SK-N-SH (cell line): Measurements from ENCODE around the gene AP3B2. TPM values are rescaled to one million over a fixed set of nuclear protein-coding genes. Genes with fewer than 3 reads are reported as not detected.

Source experiments
- CTCF ChIA-PET: fragments of 300-600, 350-600 bp; formaldehyde crosslinking; extraction: SDS; loops from one replicate; lab custom pipeline; 2021; lab: Yijun Ruan, JAX
- POLR2A ChIA-PET: fragments of 350-600 bp; sonication (Branson Sonifier 250); formaldehyde crosslinking; extraction: SDS; loops from one replicate; lab custom pipeline; 2020; ENCODE audit warnings: antibody characterized with exemption, inconsistent platforms; lab: Yijun Ruan, JAX
- DNase-seq: peaks from one replicate; pipeline ENCODE4 v3.0.0; 2012
- H2AFZ ChIP-seq: fragments of 200-600 bp; sonication (generic); 2 replicates; pipeline ENCODE4 v1.8.1; 2016; ENCODE audit warnings: antibody characterized with exemption, mild to moderate bottlenecking, low read depth
- H3F3A ChIP-seq: fragments of 200-600 bp; sonication (generic); replicated peaks from 2 replicates; pipeline ENCODE3; 2016; ENCODE audit warnings: antibody characterized with exemption, mild to moderate bottlenecking; ENCODE audit not compliant: insufficient read depth
- H3K27ac ChIP-seq, 2 experiments: fragments of 200-500 bp in 1 of 2; fragments of 200-600 bp in 1 of 2; sonication (Bioruptor generic) in 1 of 2; sonication (generic), shearing (Covaris generic) in 1 of 2; 2 replicates each; pipeline versions ENCODE4 v1.5.1 to v1.6.1; 2014 to 2016; ENCODE audit warnings: low read depth in 2 of 2, inconsistent platforms in 1 of 2, low read length in 1 of 2, mild to moderate bottlenecking in 1 of 2, mixed read lengths in 1 of 2
- H3K27me3 ChIP-seq: fragments of 200-600 bp; sonication (generic), shearing (Covaris generic); 2 replicates; pipeline ENCODE4 v1.6.1; 2016; ENCODE audit warnings: mixed run types; ENCODE audit not compliant: insufficient read depth
- H3K36me3 ChIP-seq, 2 experiments: fragments of 200-500 bp in 1 of 2; fragments of 200-600 bp in 1 of 2; sonication (Bioruptor generic) in 1 of 2; sonication (generic) in 1 of 2; replicated peaks in 1 of 2; 2 replicates each; pipeline versions ENCODE3 to v1.5.1; 2014 to 2016; ENCODE audit warnings: low read length in 1 of 2, mild to moderate bottlenecking in 1 of 2; ENCODE audit not compliant: insufficient read depth in 2 of 2, control insufficient read depth in 1 of 2
- H3K4me1 ChIP-seq, 2 experiments: fragments of 200-500 bp in 1 of 2; fragments of 200-600 bp in 1 of 2; sonication (Bioruptor generic) in 1 of 2; sonication (generic), shearing (Covaris generic) in 1 of 2; 2 replicates each; pipeline versions ENCODE4 v1.5.1 to v1.6.1; 2014 to 2016; ENCODE audit warnings: low read depth in 1 of 2, low read length in 1 of 2, mixed run types in 1 of 2; ENCODE audit not compliant: insufficient read depth in 2 of 2, control insufficient read depth in 1 of 2
- H3K4me2 ChIP-seq: fragments of 200-600 bp; sonication (generic), shearing (Covaris generic); 2 replicates; pipeline ENCODE4 v1.6.1; 2017; ENCODE audit warnings: mixed run types
- H3K4me3 ChIP-seq, 2 experiments: fragments of 200-500 bp in 1 of 2; fragments of 200-600 bp in 1 of 2; sonication (Bioruptor generic) in 1 of 2; sonication (generic), shearing (Covaris generic) in 1 of 2; 2 replicates each; pipeline versions ENCODE4 v1.5.1 to v1.8.1; 2014 to 2016; ENCODE audit warnings: low read depth in 2 of 2, inconsistent platforms in 1 of 2, low read length in 1 of 2, mild to moderate bottlenecking in 1 of 2, mixed read lengths in 1 of 2, moderate library complexity in 1 of 2
- H3K79me2 ChIP-seq: fragments of 200-600 bp; sonication (generic); 2 replicates; pipeline ENCODE4 v1.8.1; 2017; ENCODE audit warnings: mild to moderate bottlenecking; ENCODE audit not compliant: insufficient read depth
- H3K9ac ChIP-seq: fragments of 200-600 bp; sonication (generic); 2 replicates; pipeline ENCODE4 v1.6.1; 2017; ENCODE audit warnings: mixed run types
- H3K9me2 ChIP-seq: fragments of 200-600 bp; sonication (generic); 2 replicates; pipeline ENCODE4 v1.6.1; 2017; ENCODE audit warnings: mixed run types
- H3K9me3 ChIP-seq: fragments of 200-600 bp; sonication (generic); 2 replicates; pipeline ENCODE4 v1.6.1; 2017; ENCODE audit warnings: mixed run types, mild to moderate bottlenecking, moderate library complexity
- H4K20me1 ChIP-seq: fragments of 200-600 bp; sonication (generic); 2 replicates; pipeline ENCODE4 v1.6.1; 2017; ENCODE audit warnings: mild to moderate bottlenecking, mixed run types; ENCODE audit not compliant: insufficient read depth
- EP300 ChIP-seq, 2 experiments: IDR thresholded peaks; 2 replicates each; pipeline versions ENCODE4 v1.4.0 to v1.6.1; 2012; ENCODE audit warnings: borderline replicate concordance in 1 of 2, low read depth in 1 of 2, low read length in 1 of 2
- GATA2 ChIP-seq: sonication (generic); formaldehyde crosslinking; IDR thresholded peaks from 2 replicates; pipeline ENCODE4 v1.5.0; 2020; ENCODE audit warnings: mild to moderate bottlenecking, missing genetic modification reagents
- MXI1 ChIP-seq: IDR thresholded peaks from 2 replicates; pipeline ENCODE4 v1.6.1; 2012; ENCODE audit warnings: mild to moderate bottlenecking, low read depth, low read length, improper control_type of control experiment
- NFIC ChIP-seq: IDR thresholded peaks from 2 replicates; pipeline ENCODE4 v1.4.0; 2012; ENCODE audit warnings: borderline replicate concordance
- POLR2AphosphoS5 ChIP-seq: IDR thresholded peaks from 2 replicates; pipeline ENCODE4 v1.6.1; 2012; ENCODE audit warnings: low read depth, low read length
- RAD21 ChIP-seq: IDR thresholded peaks from 2 replicates; pipeline ENCODE4 v1.6.1; 2012; ENCODE audit warnings: mild to moderate bottlenecking, low read length
- RFX5 ChIP-seq: IDR thresholded peaks from 2 replicates; pipeline ENCODE4 v1.6.1; 2012; ENCODE audit warnings: mild to moderate bottlenecking, improper control_type of control experiment, low read length
- RXRA ChIP-seq: IDR thresholded peaks from 2 replicates; pipeline ENCODE4 v1.4.0; 2012; ENCODE audit warnings: low read depth, mild to moderate bottlenecking, borderline replicate concordance
- SIN3A ChIP-seq: IDR thresholded peaks from 2 replicates; pipeline ENCODE4 v1.6.1; 2012; ENCODE audit warnings: low read depth, mild to moderate bottlenecking, low read length, moderate library complexity, borderline replicate concordance
- TAF1 ChIP-seq: IDR thresholded peaks from 2 replicates; pipeline ENCODE4 v1.6.1; 2012; ENCODE audit warnings: low read depth, mild to moderate bottlenecking, low read length, moderate library complexity, borderline replicate concordance
- TEAD4 ChIP-seq: IDR thresholded peaks from 2 replicates; pipeline ENCODE4 v1.4.0; 2012; ENCODE audit warnings: mild to moderate bottlenecking, borderline replicate concordance; ENCODE audit not compliant: insufficient read depth
- USF1 ChIP-seq: IDR thresholded peaks from 2 replicates; pipeline ENCODE4 v1.4.0; 2012; ENCODE audit warnings: low read depth, borderline replicate concordance
- USF2 ChIP-seq: fragments of 150-350 bp; IDR thresholded peaks from 2 replicates; pipeline ENCODE4 v1.6.1; 2017; ENCODE audit warnings: antibody characterized with exemption, low read length, low read depth, borderline replicate concordance
- WGBS: methylation state at CpG from one replicate; pipeline ENCODE4 v1.1.6; 2017; ENCODE audit warnings: low lambda C conversion rate; 5-methylcytosine and 5-hydroxymethylcytosine counted together
- polyA plus RNA-seq, 3 experiments: library from polyadenylated mRNA; depleted of rRNA; stranded (reverse); fragments of >200 nt; gene quantifications; 2 replicates each; pipeline ENCODE4 v1.2.3, GENCODE V29; 2012
- TF ChIP-seq, protein P1 (sequence below): IDR thresholded peaks from 2 replicates; pipeline ENCODE4 v1.4.0; 2012; ENCODE audit warnings: low read depth
- TF ChIP-seq, protein P2 (sequence below): fragments of 150-350 bp; IDR thresholded peaks from 2 replicates; pipeline ENCODE4 v1.6.1; 2016; ENCODE audit warnings: mild to moderate bottlenecking, low read depth, low read length

Gene AP3B2
- polyA plus RNA-seq, 1 of the 3 experiments (the other 2 are of a cell fraction): 0.77 TPM

GRCh38 chr15:82681371-82681770 lies 28.3 kb downstream of the AP3B2 start:
- Histone ChIP-seq H4K20me1 (no peaks in the 10 kb centered on the region), H3K4me3 (no peak overlapping the region), H3K9me3 (no peaks in the 10 kb centered on the region), H3K27ac (no peak overlapping the region), H3K4me2 (no peak overlapping the region), H3K36me3 (no peaks in the 10 kb centered on the region), H3F3A (no peaks in the 10 kb centered on the region), H2AFZ (no peak overlapping the region)
- CTCF ChIA-PET: interaction anchor here (0.8 to 1.4 kb wide), 2 partner anchors 20 to 28 kb away, joined by 3 read pairs; no protein-coding TSS in a partner anchor
- TF ChIP-seq, protein P1, sequence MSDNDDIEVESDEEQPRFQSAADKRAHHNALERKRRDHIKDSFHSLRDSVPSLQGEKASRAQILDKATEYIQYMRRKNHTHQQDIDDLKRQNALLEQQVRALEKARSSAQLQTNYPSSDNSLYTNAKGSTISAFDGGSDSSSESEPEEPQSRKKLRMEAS: no peak
- no peak for TF ChIP-seq TAF1
- no peak for TF ChIP-seq EP300 (IDR thresholded peaks at IDR 0.05; ENCODE audit: borderline replicate concordance in 1 of 2, low read depth in 1 of 2, low read length in 1 of 2)
- TF ChIP-seq NFIC: no peak
- TF ChIP-seq USF2: no peak
- TF ChIP-seq RFX5: no peak
- TF ChIP-seq TEAD4: no peak
- TF ChIP-seq, protein P2, sequence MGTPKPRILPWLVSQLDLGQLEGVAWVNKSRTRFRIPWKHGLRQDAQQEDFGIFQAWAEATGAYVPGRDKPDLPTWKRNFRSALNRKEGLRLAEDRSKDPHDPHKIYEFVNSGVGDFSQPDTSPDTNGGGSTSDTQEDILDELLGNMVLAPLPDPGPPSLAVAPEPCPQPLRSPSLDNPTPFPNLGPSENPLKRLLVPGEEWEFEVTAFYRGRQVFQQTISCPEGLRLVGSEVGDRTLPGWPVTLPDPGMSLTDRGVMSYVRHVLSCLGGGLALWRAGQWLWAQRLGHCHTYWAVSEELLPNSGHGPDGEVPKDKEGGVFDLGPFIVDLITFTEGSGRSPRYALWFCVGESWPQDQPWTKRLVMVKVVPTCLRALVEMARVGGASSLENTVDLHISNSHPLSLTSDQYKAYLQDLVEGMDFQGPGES: no peak
- no peak for TF ChIP-seq MXI1
- TF ChIP-seq SIN3A: no peak
- TF ChIP-seq RXRA: no peak
- no peak for TF ChIP-seq GATA2 (CRISPR knock-in tag)
- no peak for TF ChIP-seq USF1
- no peak for TF ChIP-seq RAD21
- no peak for TF ChIP-seq POLR2AphosphoS5
- TF ChIP-seq, all 33 proteins: peak for 0
- H3K4me1 ChIP-seq: no peaks in the 10 kb centered on the region
- no peaks in the 10 kb centered on the region for H3K79me2 ChIP-seq
- H3K27me3 ChIP-seq: no peaks in the 10 kb centered on the region
- no peak overlapping the region for H3K9ac ChIP-seq
- DNase-seq: no peak
- POLR2A ChIA-PET: no interaction called here
- no peaks in the 10 kb centered on the region for H3K9me2 ChIP-seq
- 67% methylated on average over 10 of the region's 10 CpGs for WGBS
